ENCODE results near the gene MLH3. TPM values are rescaled to one million over a fixed set of nuclear protein-coding genes. Genes with fewer than 3 reads are reported as not detected.
"Not testable (repeated sequence)": the region's sequence is repeated elsewhere in the genome, so short reads cannot be mapped to it uniquely, and the experiment has no call there.

MLH3 gene
- total RNA-seq, 1 donor from 2014 or later: 41.5 TPM

DNA sequence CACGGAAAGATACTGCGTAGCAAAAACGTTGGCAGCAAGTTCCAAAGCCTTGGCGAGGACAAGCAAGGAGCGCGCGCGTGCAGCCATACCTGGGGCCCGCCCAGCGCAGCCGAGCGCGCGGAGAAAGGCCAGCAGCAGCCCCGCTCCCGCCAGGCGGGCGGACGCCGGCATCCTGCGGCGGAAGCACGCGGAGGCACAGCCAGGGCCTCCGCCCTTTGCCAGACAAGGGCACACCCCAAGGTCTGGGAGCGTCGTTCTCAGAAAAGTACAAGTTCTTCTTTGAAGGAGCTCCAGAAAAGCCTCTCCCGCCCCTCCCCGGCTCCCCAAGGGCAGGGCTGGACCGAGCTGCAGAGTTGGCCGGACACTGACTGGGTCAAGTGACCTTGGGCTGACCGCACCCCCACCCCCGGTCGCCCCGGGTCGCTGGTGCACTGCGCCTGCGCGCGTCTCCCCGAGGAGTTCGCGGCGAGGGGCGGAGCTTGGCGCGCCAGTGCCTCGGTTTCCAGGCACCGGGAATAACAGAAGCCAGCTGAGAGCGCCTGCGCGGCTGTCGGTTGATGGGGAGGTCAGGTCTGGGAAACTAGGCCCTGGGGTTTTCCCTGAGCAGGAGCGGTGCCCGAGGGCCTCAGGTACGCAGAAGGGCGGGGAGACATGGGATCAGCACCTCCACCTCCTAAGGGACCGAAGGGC lies 18.0 kb upstream of the MLH3 start, which contains the start of gene ZC2HC1C:
Gene ZC2HC1C, plus strand, starts transcription at position 521 of the 690 bp plus-strand sequence. CDS start 933 bp downstream, outside the sequence.
- Histone ChIP-seq H2AFZ (replicated peaks) (peak within 1 kb of the TSS; percentile 88), H3K9ac (no peak within 1 kb of the TSS), H3K9me3 (ENCODE audit: low read depth) (no peaks in the 10 kb centered on the region), H3K4me1 (peaks cover 12% of the 10 kb centered on the region), H4K20me1 (ENCODE audit: low read depth) (no peaks in the 10 kb centered on the region), H3F3A (ENCODE audit: low read depth) (peaks cover 10% of the 10 kb centered on the region), H3K27me3 (peaks cover 20% of the 10 kb centered on the region), H3K79me2 (ENCODE audit: low read depth) (no peaks in the 10 kb centered on the region), H3K27ac (no peak within 1 kb of the TSS), H3K36me3 (no peaks in the 10 kb centered on the region), H3K4me2 (peak within 1 kb of the TSS; percentile 92), H3K4me3 (peak within 1 kb of the TSS; percentile 58)
- Mint-ChIP-seq H3K27ac (peak within 1 kb of the TSS; percentile 97), H3K4me1 (peaks cover 3% of the 10 kb centered on the region), H3K36me3 (no peaks in the 10 kb centered on the region), H3K27me3 (ENCODE audit: insufficient read depth, low read depth) (peaks cover 2% of the 10 kb centered on the region), H3K4me3 (no peak within 1 kb of the TSS), H3K9me3 (no peaks in the 10 kb centered on the region)
- TF ChIP-seq, protein P1, sequence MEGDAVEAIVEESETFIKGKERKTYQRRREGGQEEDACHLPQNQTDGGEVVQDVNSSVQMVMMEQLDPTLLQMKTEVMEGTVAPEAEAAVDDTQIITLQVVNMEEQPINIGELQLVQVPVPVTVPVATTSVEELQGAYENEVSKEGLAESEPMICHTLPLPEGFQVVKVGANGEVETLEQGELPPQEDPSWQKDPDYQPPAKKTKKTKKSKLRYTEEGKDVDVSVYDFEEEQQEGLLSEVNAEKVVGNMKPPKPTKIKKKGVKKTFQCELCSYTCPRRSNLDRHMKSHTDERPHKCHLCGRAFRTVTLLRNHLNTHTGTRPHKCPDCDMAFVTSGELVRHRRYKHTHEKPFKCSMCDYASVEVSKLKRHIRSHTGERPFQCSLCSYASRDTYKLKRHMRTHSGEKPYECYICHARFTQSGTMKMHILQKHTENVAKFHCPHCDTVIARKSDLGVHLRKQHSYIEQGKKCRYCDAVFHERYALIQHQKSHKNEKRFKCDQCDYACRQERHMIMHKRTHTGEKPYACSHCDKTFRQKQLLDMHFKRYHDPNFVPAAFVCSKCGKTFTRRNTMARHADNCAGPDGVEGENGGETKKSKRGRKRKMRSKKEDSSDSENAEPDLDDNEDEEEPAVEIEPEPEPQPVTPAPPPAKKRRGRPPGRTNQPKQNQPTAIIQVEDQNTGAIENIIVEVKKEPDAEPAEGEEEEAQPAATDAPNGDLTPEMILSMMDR (IDR thresholded peaks at IDR 0.05): no peak
- TF ChIP-seq EZH2phosphoT487 (IDR thresholded peaks at IDR 0.05): no peak
- TF ChIP-seq EZH2 (IDR thresholded peaks at IDR 0.05): no peak
- peak; percentile 95 for DNase-seq (ENCODE audit: low spot score)

DNA sequence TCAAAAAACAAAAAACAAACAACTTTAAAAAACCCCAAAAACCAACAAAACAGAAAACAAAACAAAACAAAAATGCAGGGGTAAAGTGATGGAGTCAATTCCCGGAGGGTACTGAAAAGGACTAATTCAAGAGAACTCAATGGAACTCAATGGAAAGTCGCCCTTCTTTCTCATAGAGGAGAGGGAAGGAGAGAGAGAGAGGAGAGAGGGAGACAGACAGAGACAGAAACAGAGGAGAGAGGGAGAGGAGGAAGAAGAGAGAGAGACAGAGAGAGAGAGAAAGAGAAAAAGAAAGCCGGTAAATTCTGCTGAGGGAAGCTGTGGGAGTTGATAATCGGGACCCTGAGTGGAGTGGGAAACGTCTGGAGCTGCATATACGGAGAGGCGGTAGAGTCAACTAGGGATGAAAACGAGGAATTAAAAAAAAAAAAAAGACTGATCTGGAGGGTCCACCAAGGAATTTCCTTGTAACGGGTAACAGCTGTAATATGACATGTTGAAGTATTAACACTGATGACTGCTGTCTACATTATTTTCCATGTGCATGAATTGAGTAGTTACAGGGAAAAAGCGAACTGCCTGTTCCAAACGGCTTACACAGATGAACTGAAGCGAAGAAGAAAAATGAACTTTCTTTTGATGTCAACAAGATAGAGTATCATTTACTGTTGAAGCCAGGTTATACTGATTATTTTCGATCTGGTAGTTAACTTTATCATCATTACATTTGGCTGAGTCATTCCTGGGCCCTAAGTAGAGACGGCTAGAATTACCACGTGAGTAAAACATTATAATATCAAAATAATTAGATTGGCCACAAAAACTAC lies 17.2 kb upstream of the MLH3 start:
- Mint-ChIP-seq H3K9me3 (no peaks in the 10 kb centered on the region), H3K4me1 (peaks cover 8% of the 10 kb centered on the region), H3K36me3 (no peaks in the 10 kb centered on the region), H3K27me3 (ENCODE audit: insufficient read depth, low read depth) (peaks cover 4% of the 10 kb centered on the region), H3K4me3 (no peak overlapping the region), H3K27ac (no peak overlapping the region)
- H2AFZ ChIP-seq (replicated peaks): peak overlapping the region; percentile 88
- no peak overlapping the region for H3K27ac ChIP-seq
- peak overlapping the region; percentile 92 for H3K4me2 ChIP-seq
- DNase-seq (ENCODE audit: low spot score): no peak
- H4K20me1 ChIP-seq (ENCODE audit: low read depth): no peaks in the 10 kb centered on the region
- TF ChIP-seq EZH2 (IDR thresholded peaks at IDR 0.05) (no peak), EZH2phosphoT487 (IDR thresholded peaks at IDR 0.05) (no peak)
- TF ChIP-seq, protein P1 (IDR thresholded peaks at IDR 0.05): no peak
- peak overlapping the region; percentile 58 for H3K4me3 ChIP-seq
- peaks cover 20% of the 10 kb centered on the region for H3K27me3 ChIP-seq
- no peaks in the 10 kb centered on the region for H3K9me3 ChIP-seq (ENCODE audit: low read depth)
- H3K79me2 ChIP-seq (ENCODE audit: low read depth): peaks cover under 1% of the 10 kb centered on the region
- H3F3A ChIP-seq (ENCODE audit: low read depth): peaks cover 16% of the 10 kb centered on the region
- H3K4me1 ChIP-seq: peaks cover 12% of the 10 kb centered on the region
- no peak overlapping the region for H3K9ac ChIP-seq
- no peaks in the 10 kb centered on the region for H3K36me3 ChIP-seq

DNA sequence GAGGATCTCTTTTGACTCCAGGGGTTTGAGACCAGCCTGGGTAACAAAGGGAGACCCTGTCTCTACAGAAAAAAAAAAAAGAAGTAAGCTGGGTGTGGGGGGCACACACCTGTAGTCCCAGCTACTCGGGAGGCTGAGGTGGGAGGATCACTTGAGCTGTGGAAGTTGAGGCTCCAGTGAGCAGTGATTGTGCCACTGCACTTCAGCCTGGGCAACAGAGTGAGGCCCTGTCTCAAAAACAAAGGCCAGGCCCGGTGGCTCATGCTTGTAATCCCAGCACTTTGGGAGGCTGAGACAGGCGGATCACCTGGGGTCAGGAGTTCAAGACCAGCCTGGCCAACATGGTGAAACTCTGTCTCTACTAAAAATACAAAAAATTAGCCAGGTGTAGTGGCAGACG lies 16.5 kb upstream of the MLH3 start:
- not testable (repeated sequence) for H3K79me2 ChIP-seq (ENCODE audit: low read depth); H2AFZ ChIP-seq (replicated peaks); H4K20me1 ChIP-seq (ENCODE audit: low read depth); H3K27ac Mint-ChIP-seq; H3K27ac ChIP-seq; H3K36me3 Mint-ChIP-seq; H3K36me3 ChIP-seq; H3K4me3 Mint-ChIP-seq; H3K9ac ChIP-seq; H3K4me3 ChIP-seq; H3K9me3 ChIP-seq (ENCODE audit: low read depth); H3K27me3 Mint-ChIP-seq (ENCODE audit: insufficient read depth, low read depth); DNase-seq (ENCODE audit: low spot score); H3K9me3 Mint-ChIP-seq
- peaks cover 17% of the 10 kb centered on the region for H3K4me1 ChIP-seq
- peaks cover 15% of the 10 kb centered on the region for H3K4me1 Mint-ChIP-seq
- peak overlapping the region; percentile 92 for H3K4me2 ChIP-seq
- peaks cover 23% of the 10 kb centered on the region for H3F3A ChIP-seq (ENCODE audit: low read depth)
- H3K27me3 ChIP-seq: peaks cover 20% of the 10 kb centered on the region

Measured in neural progenitor cell (in vitro differentiated cells).